ENCODE data around the gene PAF1. TPM values are rescaled to one million over a fixed set of nuclear protein-coding genes. Genes with fewer than 3 reads are reported as not detected.

The PAF1 gene
- total RNA-seq, 3 donors from 2014 or later = 41.3 to 49.5 (median 45.2) TPM

GRCh38 chr19:39407660-39408391, 16.9 kb upstream of the PAF1 start:
- TF ChIP-seq CTCF (IDR thresholded peaks at IDR 0.05) (peak in 2 of 3 donors; percentile 8 to 9), POLR2A (IDR thresholded peaks at IDR 0.05) (peak; percentile 13), POLR2AphosphoS5 (IDR thresholded peaks at IDR 0.05) (peak; percentile 71 to 95 (median 73))

GRCh38 chr19:39407410-39407659, 16.4 kb upstream of the PAF1 start:
- no peak for DNase-seq (ENCODE audit: low spot score in 2 of 2)
- H3K4me1 ChIP-seq = peaks cover 0 to 13% of the 10 kb centered on the region in 2 donors
- peak overlapping the region; percentile 100 for H3K27ac ChIP-seq
- H3K4me3 ChIP-seq = peak overlapping the region; percentile 81 to 98 (median 96)
- H3K36me3 ChIP-seq = peaks cover 6% of the 10 kb centered on the region
- no peaks in the 10 kb centered on the region for H3K9me3 ChIP-seq
- H3K27me3 ChIP-seq = no peaks in the 10 kb centered on the region
- intact Hi-C loops (cut with DNase I; ENCODE audit: low total_unique reads) = no loop called here
- TF ChIP-seq CTCF (IDR thresholded peaks at IDR 0.05) (no peak), POLR2A (IDR thresholded peaks at IDR 0.05) (no peak), POLR2AphosphoS5 (IDR thresholded peaks at IDR 0.05) (no peak)

More at GRCh38 chr19:39407660-39408391, 16.9 kb upstream of the PAF1 start:
- intact Hi-C loops (cut with DNase I; ENCODE audit: low total_unique reads) = no loop called here
- Histone ChIP-seq H3K4me1 (peaks cover 0 to 13% of the 10 kb centered on the region in 2 donors), H3K9me3 (no peaks in the 10 kb centered on the region), H3K36me3 (peaks cover 6% of the 10 kb centered on the region), H3K4me3 (peak overlapping the region; percentile 81 to 98 (median 96)), H3K27me3 (no peaks in the 10 kb centered on the region), H3K27ac (peak overlapping the region; percentile 100)
- peak; percentile 76 to 82 for DNase-seq (ENCODE audit: low spot score in 2 of 2)

GRCh38 chr19:39406656-39407409, 15.9 kb upstream of the PAF1 start, which contains the start of gene ZFP36:
Gene ZFP36, plus strand, starts transcription at chr19:39406847. Its CDS starts 58 bp downstream, at chr19:39406905.
- no peaks in the 10 kb centered on the region for H3K27me3 ChIP-seq
- H3K4me1 ChIP-seq = peaks cover 0 to 13% of the 10 kb centered on the region in 2 donors
- no peaks in the 10 kb centered on the region for H3K9me3 ChIP-seq
- TF ChIP-seq CTCF (IDR thresholded peaks at IDR 0.05) = peak; percentile 33 to 50 (median 37)
- TF ChIP-seq POLR2AphosphoS5 (IDR thresholded peaks at IDR 0.05) = peak; percentile 100
- TF ChIP-seq POLR2A (IDR thresholded peaks at IDR 0.05) = peak; percentile 99
- H3K4me3 ChIP-seq = peak within 1 kb of the TSS; percentile 81 to 98 (median 96)
- DNase-seq (ENCODE audit: low spot score in 2 of 2) = peak; percentile 91 to 97
- intact Hi-C loops (cut with DNase I; ENCODE audit: low total_unique reads) = no loop called here
- H3K36me3 ChIP-seq = peaks cover 6% of the 10 kb centered on the region
- peak within 1 kb of the TSS; percentile 100 for H3K27ac ChIP-seq

- Histone ChIP-seq H3K4me1 (peaks cover 0 to 13% of the 10 kb centered on the region in 2 donors), H3K9me3 (no peaks in the 10 kb centered on the region), H3K4me3 (peak overlapping the region; percentile 81 to 98 (median 96)), H3K36me3 (peaks cover 6% of the 10 kb centered on the region), H3K27ac (peak overlapping the region; percentile 100), H3K27me3 (no peaks in the 10 kb centered on the region)
- intact Hi-C loops (cut with DNase I; ENCODE audit: low total_unique reads) = no loop called here
- peak; percentile 48 for TF ChIP-seq POLR2A (IDR thresholded peaks at IDR 0.05)
- TF ChIP-seq CTCF (IDR thresholded peaks at IDR 0.05) = no peak
- peak in 1 of 2 donors; percentile 79 for DNase-seq (ENCODE audit: low spot score in 2 of 2)
These were observed 15.2 kb upstream of the PAF1 start for GRCh38 chr19:39405958-39406655.

Data from breast epithelium (tissue), 4 donors.